ENCODE measurements around the gene HDGF.

GRCh38 chr1:156748670-156749418 is 2.6 kb downstream of the HDGF start:
- TF ChIP-seq POLR2A (IDR thresholded peaks at IDR 0.05; ENCODE audit: low read length): no peak
- TF ChIP-seq GATA1 (IDR thresholded peaks at IDR 0.05; ENCODE audit: low read depth, low read length): no peak
